H1 (cell line): Measurements from ENCODE around the gene B4GALNT3. TPM values are rescaled to one million over a fixed set of nuclear protein-coding genes. Genes with fewer than 3 reads are reported as not detected.

ENCODE experiments used
- CTCF ChIA-PET: fragments of 300-600 bp; sonication (Branson Sonifier 250); formaldehyde crosslinking; loops from one replicate; lab custom pipeline; 2021; ENCODE audit not compliant: partially characterized antibody; lab: Charles Lee
- POLR2A ChIA-PET: fragments of 300-600 bp; sonication (Branson Sonifier 250); formaldehyde crosslinking; loops from one replicate; lab custom pipeline; 2021; ENCODE audit warnings: inconsistent platforms; ENCODE audit not compliant: partially characterized antibody; lab: Charles Lee
- DNase-seq, 2 experiments: peaks; one replicate each; pipeline versions ENCODE4 v3.0.0 to v3.0.0-alpha.2; 2010 to 2022; ENCODE audit warnings: low spot score in 2 of 2, low read depth in 1 of 2, mixed read lengths in 1 of 2
- FAIRE-seq: peaks from 2 replicates; lab custom pipeline; 2011; peaks lifted over from hg19 to GRCh38; lab: Jason Lieb, UNC
- H2AFZ ChIP-seq: 2 replicates; pipeline ENCODE4 v1.8.1; 2012; ENCODE audit warnings: low read length, inconsistent platforms
- H2AK5ac ChIP-seq: 2 replicates; pipeline ENCODE4 v1.6.1; 2013; ENCODE audit warnings: low read depth, low read length
- H2BK120ac ChIP-seq: replicated peaks from 2 replicates; pipeline ENCODE3; 2013; ENCODE audit warnings: low read depth, low read length, inconsistent platforms
- H2BK12ac ChIP-seq: 2 replicates; pipeline ENCODE4 v1.6.1; 2013; ENCODE audit warnings: low read depth, low read length
- H2BK15ac ChIP-seq: 2 replicates; pipeline ENCODE4 v1.6.1; 2013; ENCODE audit warnings: low read length
- H2BK20ac ChIP-seq: 2 replicates; pipeline ENCODE4 v1.6.1; 2013; ENCODE audit warnings: low read length
- H2BK5ac ChIP-seq: 2 replicates; pipeline ENCODE4 v1.6.1; 2013; ENCODE audit warnings: low read depth, low read length
- H3K14ac ChIP-seq: 2 replicates; pipeline ENCODE4 v1.6.1; 2013; ENCODE audit warnings: inconsistent platforms; ENCODE audit not compliant: insufficient read length
- H3K18ac ChIP-seq: 2 replicates; pipeline ENCODE4 v1.6.1; 2013; ENCODE audit warnings: low read length; ENCODE audit errors: extremely low read depth
- H3K23ac ChIP-seq: 2 replicates; pipeline ENCODE4 v1.6.1; 2013; ENCODE audit warnings: inconsistent platforms; ENCODE audit not compliant: insufficient read length
- H3K23me2 ChIP-seq: 2 replicates; pipeline ENCODE4 v1.6.1; 2013; ENCODE audit warnings: low read depth, low read length
- H3K27ac ChIP-seq: 2 replicates; pipeline ENCODE4 v1.6.1; 2011; ENCODE audit warnings: low read depth, low read length, inconsistent platforms
- H3K27me3 ChIP-seq, 4 experiments: replicated peaks in 1 of 4; 1 replicate in 1 of 4; 2 replicates in 3 of 4; pipeline versions ENCODE4 v1.6.1 to v1.8.1; 2011 to 2013; ENCODE audit warnings: low read length in 3 of 4, mild to moderate bottlenecking in 3 of 4, inconsistent platforms in 2 of 4, mixed read lengths in 2 of 4, moderate library complexity in 1 of 4; ENCODE audit not compliant: control insufficient read depth in 3 of 4, insufficient read depth in 3 of 4; ENCODE audit errors: extremely low read depth in 1 of 4
- H3K36me3 ChIP-seq, 4 experiments: 2 replicates each; pipeline versions ENCODE4 v1.6.1 to v1.8.1; 2011 to 2013; ENCODE audit warnings: mild to moderate bottlenecking in 4 of 4, low read length in 3 of 4, moderate library complexity in 2 of 4, control low read depth in 1 of 4, inconsistent platforms in 1 of 4; ENCODE audit not compliant: insufficient read depth in 4 of 4, control insufficient read depth in 2 of 4
- H3K4ac ChIP-seq: replicated peaks from 2 replicates; pipeline ENCODE3; 2013; ENCODE audit warnings: low read length, low read depth, mixed read lengths, inconsistent platforms; ENCODE audit not compliant: insufficient read length
- H3K4me1 ChIP-seq, 4 experiments: replicated peaks in 1 of 4; 1 replicate in 1 of 4; 2 replicates in 3 of 4; pipeline versions ENCODE4 v1.6.1 to v1.8.1; 2011 to 2013; ENCODE audit warnings: low read length in 3 of 4, inconsistent platforms in 2 of 4, mixed read lengths in 1 of 4; ENCODE audit not compliant: insufficient read depth in 4 of 4, control insufficient read depth in 3 of 4
- H3K4me2 ChIP-seq, 2 experiments: 2 replicates each; pipeline versions ENCODE4 v1.6.1 to v1.8.1; 2011 to 2013; ENCODE audit warnings: low read depth in 2 of 2, low read length in 2 of 2, control low read depth in 1 of 2, inconsistent platforms in 1 of 2, mild to moderate bottlenecking in 1 of 2; ENCODE audit not compliant: insufficient read depth in 1 of 2
- H3K4me3 ChIP-seq, 4 experiments: fragments of 200-600, 300-600 bp in 1 of 4; sonication (generic), shearing (Covaris generic), sonication (Bioruptor Twin) in 1 of 4; 2 replicates each; pipeline versions ENCODE4 v1.5.1 to v1.8.1; 2011 to 2016; ENCODE audit warnings: low read length in 4 of 4, low read depth in 3 of 4, control low read depth in 2 of 4, inconsistent platforms in 2 of 4, mild to moderate bottlenecking in 2 of 4, mixed read lengths in 1 of 4, moderate library complexity in 1 of 4; ENCODE audit not compliant: insufficient read depth in 2 of 4; ENCODE audit errors: extremely low read depth in 1 of 4
- H3K56ac ChIP-seq: replicated peaks from 2 replicates; pipeline ENCODE3; 2013; ENCODE audit warnings: low read depth, mild to moderate bottlenecking, mixed read lengths, low read length, inconsistent platforms; ENCODE audit not compliant: insufficient read length
- H3K79me1 ChIP-seq: 2 replicates; pipeline ENCODE4 v1.6.1; 2013; ENCODE audit warnings: low read depth, low read length, control low read depth
- H3K79me2 ChIP-seq, 2 experiments: 2 replicates each; pipeline versions ENCODE4 v1.6.1 to v1.8.1; 2012 to 2013; ENCODE audit warnings: low read length in 2 of 2, mild to moderate bottlenecking in 2 of 2, inconsistent platforms in 1 of 2; ENCODE audit not compliant: insufficient read depth in 2 of 2, control insufficient read depth in 1 of 2
- H3K9ac ChIP-seq, 4 experiments: replicated peaks in 1 of 4; 1 replicate in 1 of 4; 2 replicates in 3 of 4; pipeline versions ENCODE4 v1.6.1 to v1.8.1; 2011 to 2013; ENCODE audit warnings: low read depth in 3 of 4, low read length in 3 of 4, control low read depth in 2 of 4, mild to moderate bottlenecking in 2 of 4, moderate library complexity in 2 of 4, inconsistent platforms in 1 of 4; ENCODE audit errors: extremely low read depth in 1 of 4
- H3K9me3 ChIP-seq, 2 experiments: 2 replicates each; pipeline versions ENCODE4 v1.6.1 to v1.8.1; 2012 to 2013; ENCODE audit warnings: mild to moderate bottlenecking in 2 of 2, moderate library complexity in 2 of 2, control low read depth in 1 of 2, inconsistent platforms in 1 of 2, low read depth in 1 of 2, low read length in 1 of 2, mixed read lengths in 1 of 2; ENCODE audit not compliant: insufficient read depth in 2 of 2
- H4K20me1 ChIP-seq, 2 experiments: replicated peaks in 1 of 2; 2 replicates each; pipeline versions ENCODE3 to v1.8.1; 2011 to 2013; ENCODE audit warnings: inconsistent platforms in 2 of 2, low read length in 2 of 2, mild to moderate bottlenecking in 1 of 2; ENCODE audit not compliant: insufficient read depth in 2 of 2, control insufficient read depth in 1 of 2
- H4K5ac ChIP-seq: 2 replicates; pipeline ENCODE4 v1.6.1; 2013; ENCODE audit warnings: low read length, low read depth, mixed read lengths, inconsistent platforms; ENCODE audit not compliant: insufficient read length
- H4K8ac ChIP-seq: 2 replicates; pipeline ENCODE4 v1.8.0; 2013; ENCODE audit warnings: mild to moderate bottlenecking, moderate library complexity, low read length, inconsistent platforms; ENCODE audit not compliant: insufficient read depth; ENCODE audit errors: extremely low read depth
- H4K91ac ChIP-seq: replicated peaks from 2 replicates; pipeline ENCODE3; 2013; ENCODE audit warnings: low read length, mixed read lengths, inconsistent platforms; ENCODE audit not compliant: insufficient read length
- CEBPB ChIP-seq: IDR thresholded peaks from 2 replicates; pipeline ENCODE4 v1.6.1; 2012; ENCODE audit warnings: low read depth, low read length
- CHD2 ChIP-seq: IDR thresholded peaks from 2 replicates; pipeline ENCODE4 v1.6.1; 2012; ENCODE audit warnings: low read length, improper control_type of control experiment
- CTBP2 ChIP-seq: IDR thresholded peaks from 2 replicates; pipeline ENCODE4 v1.7.0; 2011; ENCODE audit warnings: borderline replicate concordance, mild to moderate bottlenecking, moderate library complexity, mixed read lengths, low read length; ENCODE audit not compliant: insufficient read depth, insufficient read length
- HDAC6 ChIP-seq: IDR thresholded peaks from one replicate; pipeline ENCODE4 v1.7.1; 2012; ENCODE audit warnings: low read depth, mild to moderate bottlenecking, inconsistent platforms, low read length, moderate library complexity
- KDM4A ChIP-seq: IDR thresholded peaks from one replicate; pipeline ENCODE4 v1.7.1; 2012; ENCODE audit warnings: low read depth, mild to moderate bottlenecking, moderate library complexity, low read length, inconsistent platforms; ENCODE audit not compliant: severe bottlenecking
- MAX ChIP-seq: IDR thresholded peaks from 2 replicates; pipeline ENCODE4 v1.6.1; 2012; ENCODE audit warnings: inconsistent platforms
- RFX5 ChIP-seq: IDR thresholded peaks from 2 replicates; pipeline ENCODE4 v1.6.1; 2011; ENCODE audit warnings: low read depth, low read length, improper control_type of control experiment, borderline replicate concordance
- RNF2 ChIP-seq: fragments of 200-900, 300-1000 bp; sonication (generic); IDR thresholded peaks from 2 replicates; pipeline ENCODE4 v1.7.1; 2016; ENCODE audit warnings: borderline replicate concordance, low read depth, mild to moderate bottlenecking, antibody characterized with exemption, low read length; ENCODE audit not compliant: poor library complexity, severe bottlenecking; ENCODE audit errors: missing control alignments
- TBP ChIP-seq: IDR thresholded peaks from 2 replicates; pipeline ENCODE4 v1.6.1; 2011; ENCODE audit warnings: low read depth, low read length, improper control_type of control experiment
- TEAD4 ChIP-seq: IDR thresholded peaks from 2 replicates; pipeline ENCODE4 v1.6.1; 2012; ENCODE audit warnings: low read depth, low read length, inconsistent platforms, mixed read lengths
- USF2 ChIP-seq: IDR thresholded peaks from 2 replicates; pipeline ENCODE4 v1.6.1; 2011; ENCODE audit warnings: low read length, improper control_type of control experiment
- polyA plus RNA-seq, 7 experiments: library from polyadenylated mRNA; depleted of rRNA in 3 of 7; stranded (reverse) in 5 of 7; unstranded in 2 of 7; fragments of >200 nt in 5 of 7; fragments of 200-250 nt in 2 of 7; gene quantifications; 1 replicate in 5 of 7; 2 replicates in 1 of 7; 4 replicates in 1 of 7; pipeline versions ENCODE4 v1.2.1 to v1.2.3, GENCODE V29; 2011 to 2013; ENCODE audit warnings: missing spikeins in 2 of 7, mixed read lengths in 2 of 7
- total RNA-seq: library from RNA; stranded (reverse); fragmentation: NEBNext Ultra II Directional; extraction: Animal tissue kit (Norgen Biotek cat#: 25700); gene quantifications from 2 replicates; pipeline ENCODE4 v1.2.1, GENCODE V29; 2021

The B4GALNT3 gene
- total and polyA plus RNA-seq, 2 of the 8 experiments (the other 6 are each of a cell fraction or from before 2014, with no cell fraction given): 12.5 to 20.3 TPM

GRCh38 chr12:490260-490659 lies 30.5 kb downstream of the B4GALNT3 start:
- Histone ChIP-seq H3K14ac (no peak overlapping the region), H3K79me2 (no peaks in the 10 kb centered on the region), H3K36me3 (no peaks in the 10 kb centered on the region), H3K79me1 (no peaks in the 10 kb centered on the region), H2BK5ac (no peak overlapping the region), H3K4me1 (no peaks in the 10 kb centered on the region; a peak in 1 of 7 replicates), H4K5ac (no peak overlapping the region), H3K4me2 (no peak overlapping the region), H2BK15ac (no peak overlapping the region), H3K27me3 (no peaks in the 10 kb centered on the region), H2AFZ (no peak overlapping the region), H2BK20ac (no peak overlapping the region), H3K4ac (no peak overlapping the region), H3K4me3 (no peak overlapping the region), H3K23me2 (no peaks in the 10 kb centered on the region), H4K8ac (no peak overlapping the region), H3K56ac (no peak overlapping the region), H3K9ac (no peak overlapping the region), H3K27ac (no peak overlapping the region), H3K9me3 (peaks cover 0 to 6% of the 10 kb centered on the region in 2 experiments; a peak in 3 of 4 replicates), H2BK120ac (no peak overlapping the region), H3K23ac (no peak overlapping the region), H4K91ac (no peak overlapping the region), H3K18ac (no peak overlapping the region), H2AK5ac (no peak overlapping the region), H4K20me1 (no peaks in the 10 kb centered on the region), H2BK12ac (no peak overlapping the region)
- POLR2A ChIA-PET: no interaction called here
- FAIRE-seq (no peak), DNase-seq (no peak)
- TF ChIP-seq MAX (no peak), HDAC6 (no peak), TBP (no peak), CEBPB (no peak), CTBP2 (no peak), USF2 (no peak), TEAD4 (no peak), RFX5 (no peak), RNF2 (no peak), CHD2 (no peak), KDM4A (no peak)
- CTCF ChIA-PET: no interaction called here
